CD4-positive, alpha-beta T cell treated with Interleukin-12 subunit alpha and Interleukin-12 subunit beta, for 1 hour (primary cell): ENCODE data around the gene GMDS.

Source experiments
- DNase-seq: peaks from one replicate; pipeline ENCODE4 v3.0.0-alpha.2; 2020

Gene GMDS

GRCh38 chr6:1972962-1973361 is 272.4 kb downstream of the GMDS start:
- no peak for DNase-seq

DNA sequence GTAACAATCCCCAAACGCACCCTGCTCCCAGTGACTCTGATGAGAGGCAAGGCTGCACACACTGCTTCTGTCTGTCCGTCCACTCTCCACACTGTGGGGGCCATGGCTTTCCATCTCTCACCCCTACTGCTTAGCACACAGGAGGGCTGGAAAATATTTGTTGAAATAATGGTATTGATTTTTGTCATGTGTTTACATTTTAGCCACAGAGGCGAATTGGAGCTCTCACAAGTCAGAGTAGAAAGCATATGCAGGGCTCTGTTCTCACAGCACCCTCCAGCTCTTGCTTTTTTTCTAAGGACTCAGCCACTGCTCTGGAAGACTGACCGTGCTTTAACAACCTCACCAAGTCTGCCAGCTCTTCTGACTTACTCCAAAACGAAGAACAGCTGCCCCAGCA is 273.8 kb downstream of the GMDS start:
- no peak for DNase-seq

DNA sequence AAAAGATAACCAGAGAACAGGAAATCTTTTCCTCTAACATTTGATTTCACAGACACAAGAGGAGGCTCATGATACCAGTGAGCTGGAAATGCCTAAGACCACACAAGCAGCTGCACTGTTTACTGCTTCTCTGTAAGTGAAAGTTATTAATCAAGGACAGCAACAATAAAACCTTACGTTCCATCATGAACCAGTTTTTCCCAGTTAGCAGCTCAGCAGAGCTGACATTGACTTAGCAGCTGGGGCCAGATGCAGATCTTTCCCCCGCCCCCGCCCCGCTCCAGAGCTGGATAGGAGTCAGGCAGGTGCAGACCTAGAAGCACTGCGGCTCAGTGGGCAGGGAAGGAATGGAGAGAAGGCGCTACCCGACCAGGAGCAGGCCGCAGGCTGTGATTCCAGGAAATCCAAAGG is 275.2 kb downstream of the GMDS start:
- DNase-seq, result no peak

- DNase-seq, result no peak
Measured at GRCh38 chr6:1966713-1967112, 278.7 kb downstream of the GMDS start.

GRCh38 chr6:1965596-1966224 is 279.7 kb downstream of the GMDS start:
- no peak for DNase-seq

DNA sequence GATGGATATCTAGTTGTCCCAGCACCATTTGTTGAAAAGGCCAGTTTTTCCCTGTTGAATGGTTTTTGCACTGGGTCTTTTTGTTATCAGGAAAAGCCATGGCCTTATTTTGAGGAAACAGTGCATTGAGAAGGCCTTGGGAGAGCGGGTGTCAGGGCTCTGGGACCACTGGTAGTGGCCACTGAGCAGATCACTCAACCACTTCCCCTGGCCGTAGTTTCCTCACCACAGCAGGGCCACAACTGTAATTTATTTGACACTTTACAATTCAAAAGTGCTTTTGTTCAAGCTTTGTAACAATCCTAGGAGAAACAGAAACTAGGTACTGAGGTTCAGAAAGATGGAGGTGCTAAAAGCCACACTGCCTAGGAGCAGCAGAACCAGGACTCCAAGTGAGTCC is 281.8 kb downstream of the GMDS start:
- no peak for DNase-seq

DNA sequence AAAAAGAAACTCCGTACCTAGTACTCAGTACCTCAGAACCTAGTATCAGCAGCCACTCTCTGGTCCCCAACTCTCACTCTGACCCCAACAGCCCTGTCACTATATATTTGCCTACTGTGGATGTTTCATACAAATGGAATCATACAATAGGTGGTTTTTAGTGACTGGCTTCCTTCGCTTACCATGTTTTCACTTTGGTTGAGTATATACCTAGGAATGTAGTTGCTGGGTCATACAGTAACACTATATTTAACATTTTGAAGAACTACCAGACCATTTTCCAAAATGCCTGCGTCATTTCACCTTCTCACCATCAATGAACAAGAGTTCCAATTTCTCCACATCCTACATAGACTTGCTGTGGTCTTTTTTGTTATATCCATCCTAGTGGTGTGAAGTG is 283.2 kb downstream of the GMDS start:
- no peak for DNase-seq

- DNase-seq, result no peak
Measured at GRCh38 chr6:1960486-1961142, 284.8 kb downstream of the GMDS start.

DNA sequence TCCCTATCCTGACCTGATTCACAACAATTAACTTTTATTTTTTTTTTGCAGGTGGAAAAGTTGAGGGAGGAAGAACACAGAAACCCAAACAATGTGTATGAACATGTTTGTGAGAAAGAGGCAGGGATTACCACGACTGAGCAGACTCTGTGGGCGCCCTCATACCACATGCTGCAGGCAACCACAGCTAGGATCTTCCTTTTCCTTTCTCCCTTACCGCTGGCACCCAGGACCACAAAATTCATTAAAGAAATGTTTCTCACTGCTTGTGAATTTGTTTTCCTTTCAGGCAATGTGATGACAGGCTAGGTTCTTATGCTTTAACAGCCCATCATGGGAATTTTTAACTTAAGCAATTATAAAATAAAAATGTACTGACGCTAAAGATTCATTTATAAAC is 287.1 kb downstream of the GMDS start:
- no peak for DNase-seq

GRCh38 chr6:1957746-1958145 is 287.7 kb downstream of the GMDS start:
- no peak for DNase-seq

DNA sequence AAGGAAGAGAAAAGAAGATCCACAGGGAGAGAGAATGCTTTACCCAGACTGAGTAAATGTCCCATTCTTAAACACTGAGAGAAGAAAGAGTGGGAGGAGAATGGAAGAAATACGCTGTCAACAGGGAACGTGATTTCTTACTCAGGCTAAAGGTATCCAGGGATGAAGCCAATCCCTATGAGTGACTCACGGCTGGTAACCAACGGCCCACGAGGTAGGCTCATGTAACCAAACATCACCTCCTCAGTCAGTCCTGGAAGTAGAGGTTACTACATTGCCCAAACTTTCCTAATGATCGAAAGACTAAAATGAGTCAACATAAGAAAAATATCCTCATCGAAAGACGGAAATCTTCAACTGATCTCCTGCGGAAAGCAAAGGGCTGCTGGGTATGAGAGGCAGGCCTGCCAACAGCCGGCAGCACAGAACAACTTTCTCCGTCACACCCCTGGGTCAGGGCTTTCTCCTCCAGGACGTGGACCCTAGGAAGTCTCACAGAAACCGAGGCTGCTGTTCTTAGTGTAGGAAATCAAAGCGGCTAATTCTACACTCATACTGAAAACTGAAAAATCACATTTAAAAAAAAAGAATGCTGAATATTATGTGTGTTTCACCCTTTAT is 292.6 kb downstream of the GMDS start:
- no peak for DNase-seq

DNA sequence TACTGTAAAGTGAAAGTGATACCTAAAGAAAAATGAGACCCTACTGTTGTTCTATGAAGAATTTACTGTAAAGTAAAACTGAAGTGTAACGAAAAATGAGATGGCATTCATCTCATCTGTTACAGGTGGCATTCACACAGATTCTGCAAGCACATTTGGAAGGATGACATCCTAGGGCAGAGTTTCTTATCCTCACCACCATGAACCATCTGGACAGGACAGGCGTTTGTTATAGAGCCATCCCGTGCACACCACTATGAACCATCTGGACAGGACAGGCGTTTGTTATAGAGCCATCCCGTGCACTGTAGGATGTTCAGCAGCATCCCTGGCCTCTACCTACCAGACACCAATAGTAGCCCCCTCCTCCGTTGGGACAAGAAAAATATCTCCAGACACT is 294.8 kb downstream of the GMDS start:
- DNase-seq, result no peak

GRCh38 chr6:1949538-1949937 is 295.9 kb downstream of the GMDS start:
- no peak for DNase-seq

- DNase-seq, result no peak
Measured at GRCh38 chr6:1947922-1948321, 297.5 kb downstream of the GMDS start.

GRCh38 chr6:1946583-1946982 is 298.8 kb downstream of the GMDS start:
- DNase-seq, result no peak

- no peak for DNase-seq
Measured at GRCh38 chr6:1945235-1945832, 300.1 kb downstream of the GMDS start.

GRCh38 chr6:1942834-1943233 is 302.6 kb downstream of the GMDS start:
- DNase-seq, result no peak

- no peak for DNase-seq
Measured at GRCh38 chr6:1941534-1941933, 303.9 kb downstream of the GMDS start.

GRCh38 chr6:1940381-1940780 is 305.0 kb downstream of the GMDS start:
- DNase-seq, result no peak

DNA sequence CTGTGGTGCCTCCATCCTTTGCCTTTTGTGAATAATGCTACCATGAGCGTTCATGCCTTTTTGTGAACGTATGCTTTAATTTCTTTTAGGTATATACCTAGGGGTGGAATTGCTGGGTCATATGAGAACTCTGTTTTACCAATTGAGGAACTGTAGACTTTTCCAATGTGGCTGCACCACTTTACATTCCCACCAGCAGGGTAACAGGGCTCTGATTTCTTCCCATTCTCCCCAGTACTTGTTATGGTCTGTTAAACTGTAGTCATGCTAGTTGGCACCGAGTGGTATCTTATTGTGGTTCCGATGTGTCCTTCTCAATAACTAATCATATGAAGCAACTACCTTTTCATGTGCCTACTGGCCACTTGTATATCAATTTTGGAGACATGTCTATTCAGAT is 312.1 kb downstream of the GMDS start:
- no peak for DNase-seq

DNA sequence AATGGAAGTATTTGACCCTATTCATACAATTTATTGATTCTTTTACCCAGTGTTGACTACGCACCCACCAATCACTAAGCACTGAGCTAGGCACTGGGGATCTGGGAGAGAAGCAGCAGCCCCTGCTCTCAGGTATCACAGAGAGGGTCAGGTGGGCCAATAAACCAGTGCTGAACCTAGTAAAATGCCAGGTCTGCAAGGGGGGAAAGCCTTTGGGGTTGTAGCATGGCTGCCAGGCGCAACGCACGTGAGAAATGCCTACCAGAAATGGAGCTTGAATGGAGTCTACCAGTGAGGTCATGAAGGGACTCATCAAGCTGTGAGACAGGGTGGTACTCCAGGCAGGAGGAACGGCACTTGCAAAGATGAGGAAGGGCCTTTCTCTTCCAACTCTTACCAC is 313.6 kb downstream of the GMDS start:
- no peak for DNase-seq

DNA sequence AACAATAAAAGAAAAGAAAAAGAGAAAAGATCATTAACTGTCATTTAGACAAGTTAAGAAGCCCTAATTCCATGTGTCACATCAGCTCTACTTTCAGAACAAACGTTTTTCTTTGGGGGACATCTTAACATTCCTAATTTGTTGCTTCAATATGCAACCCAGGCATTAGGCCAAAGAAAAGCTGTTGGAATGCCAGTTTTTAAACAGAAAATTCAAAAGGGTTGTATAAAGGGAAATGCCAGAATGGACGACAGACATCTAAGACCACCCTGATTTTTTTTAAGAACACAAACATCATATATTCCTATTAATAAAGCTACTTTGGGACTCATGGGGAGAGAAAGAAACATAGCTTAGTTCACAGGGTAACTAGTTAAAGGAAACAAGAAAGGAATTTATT is 315.0 kb downstream of the GMDS start:
- no peak for DNase-seq

DNA sequence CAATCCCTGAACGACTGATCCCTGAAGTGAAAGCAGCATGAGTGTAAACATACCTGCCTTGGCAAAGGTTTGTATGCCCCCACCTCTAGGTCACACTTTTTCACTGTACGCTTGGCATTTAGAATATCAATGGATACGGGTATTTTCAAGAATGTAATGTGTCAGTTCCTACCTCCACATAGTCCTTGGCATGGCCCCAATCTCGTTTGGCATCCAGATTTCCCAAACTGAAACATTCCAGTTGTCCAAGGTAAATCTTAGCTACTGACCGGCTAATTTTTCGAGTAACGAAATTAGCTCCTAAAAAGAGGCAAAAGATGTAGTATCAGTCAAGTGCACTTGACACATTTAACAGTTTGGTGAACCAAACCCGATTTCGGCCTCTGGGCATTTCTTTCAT is 315.5 kb downstream of the GMDS start:
- no peak for DNase-seq

GRCh38 chr6:1925743-1926430 is 319.5 kb downstream of the GMDS start:
- no peak for DNase-seq
